HG03108 (cell line): ENCODE measurements around the gene ALDH9A1.
"Not testable (repeated sequence)": the region's sequence is repeated elsewhere in the genome, so short reads cannot be mapped to it uniquely, and the experiment has no call there.

ENCODE experiments used
- ATAC-seq: cut with Tn5 transposase; IDR thresholded peaks from one replicate; pipeline ENCODE4 v1.9.1; 2021; ENCODE audit warnings: moderate library complexity; ENCODE audit not compliant: unreplicated experiment

ALDH9A1 gene

GRCh38 chr1:165647970-165648369 lies 50.4 kb downstream of the ALDH9A1 start:
- no peak for ATAC-seq

- no peak for ATAC-seq
Observed at GRCh38 chr1:165647517-165647916, 50.8 kb downstream of the ALDH9A1 start.

GRCh38 chr1:165645654-165646366 lies 52.6 kb downstream of the ALDH9A1 start:
- peak; percentile 48 for ATAC-seq

GRCh38 chr1:165644064-165644735 lies 54.2 kb downstream of the ALDH9A1 start:
- ATAC-seq: no peak

- ATAC-seq: no peak
Observed at GRCh38 chr1:165641231-165641987, 57.0 kb downstream of the ALDH9A1 start.

DNA sequence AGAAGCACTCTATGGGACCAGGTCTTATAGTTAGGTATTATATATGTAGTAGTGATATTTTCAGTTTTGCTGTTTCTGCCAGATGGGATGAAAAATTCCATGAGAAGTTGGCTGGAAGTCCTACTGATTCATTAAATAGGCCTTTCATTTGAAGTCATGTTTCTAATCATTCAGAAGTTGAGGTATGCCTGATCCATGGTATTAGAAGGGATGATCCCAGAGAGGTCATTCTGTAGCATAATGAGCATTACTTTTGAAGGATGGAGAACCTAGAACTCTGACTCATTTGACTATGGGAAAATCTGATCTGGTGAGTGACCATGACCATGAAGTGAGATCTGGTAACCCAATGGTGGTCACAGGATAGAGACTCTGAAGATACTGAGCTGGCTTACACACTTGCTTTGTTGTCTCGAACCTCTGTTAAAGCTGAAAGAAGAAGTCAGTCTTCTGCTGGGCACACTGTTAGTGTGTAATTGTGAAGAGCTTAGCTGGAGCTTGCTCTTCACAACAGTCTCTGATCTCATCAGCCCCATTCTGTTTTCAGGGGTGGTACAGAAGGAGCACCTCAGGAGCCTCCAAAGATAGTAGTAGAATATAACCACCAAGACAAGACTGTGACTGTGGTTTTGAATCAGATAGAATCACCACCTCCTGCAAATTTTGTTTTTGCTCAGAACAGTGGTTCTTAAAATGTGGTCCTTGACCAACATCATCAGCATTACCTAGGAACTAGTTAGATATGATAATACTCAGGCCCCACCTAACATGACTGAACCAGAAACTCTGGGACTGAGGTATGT lies 58.3 kb downstream of the ALDH9A1 start:
- no peak for ATAC-seq

DNA sequence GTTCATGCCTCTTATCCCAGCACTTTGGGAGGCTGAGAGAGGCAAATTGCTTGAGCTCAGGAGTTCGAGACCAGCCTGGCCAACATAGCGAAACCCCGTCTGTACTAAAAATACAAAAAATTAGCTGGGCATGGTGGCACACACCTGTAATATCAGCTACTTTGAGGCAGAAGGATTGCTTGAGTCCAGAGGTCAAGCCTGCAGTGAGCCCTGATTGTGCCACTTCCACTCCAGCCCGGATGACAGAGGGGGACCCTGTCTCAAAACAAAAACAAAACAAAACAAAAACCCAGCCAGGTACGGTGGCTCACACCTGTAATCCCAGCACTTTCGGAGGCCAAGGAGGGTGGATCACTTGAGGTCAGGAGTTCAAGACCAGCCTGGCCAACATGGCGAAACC lies 60.2 kb downstream of the ALDH9A1 start:
- ATAC-seq: not testable (repeated sequence)

DNA sequence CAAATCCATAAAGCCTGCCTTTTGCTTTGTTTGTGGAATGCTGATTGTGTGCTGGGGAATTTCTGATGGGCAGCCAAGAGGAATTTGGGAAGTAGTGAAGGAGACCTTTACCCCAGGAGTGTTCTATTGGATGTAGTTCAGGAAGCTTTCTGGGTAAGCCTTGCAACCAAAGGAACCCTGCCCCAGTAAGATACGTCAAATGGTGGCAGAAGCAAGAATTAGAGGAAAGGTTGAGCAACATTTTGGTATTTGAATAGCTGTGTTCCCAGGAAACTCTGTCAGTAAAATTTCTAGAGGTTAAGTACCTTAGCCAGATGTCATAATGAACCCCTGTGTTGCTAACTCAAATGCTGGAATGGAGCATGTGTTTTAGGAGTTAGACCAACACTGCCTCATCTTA lies 60.9 kb downstream of the ALDH9A1 start:
- no peak for ATAC-seq

DNA sequence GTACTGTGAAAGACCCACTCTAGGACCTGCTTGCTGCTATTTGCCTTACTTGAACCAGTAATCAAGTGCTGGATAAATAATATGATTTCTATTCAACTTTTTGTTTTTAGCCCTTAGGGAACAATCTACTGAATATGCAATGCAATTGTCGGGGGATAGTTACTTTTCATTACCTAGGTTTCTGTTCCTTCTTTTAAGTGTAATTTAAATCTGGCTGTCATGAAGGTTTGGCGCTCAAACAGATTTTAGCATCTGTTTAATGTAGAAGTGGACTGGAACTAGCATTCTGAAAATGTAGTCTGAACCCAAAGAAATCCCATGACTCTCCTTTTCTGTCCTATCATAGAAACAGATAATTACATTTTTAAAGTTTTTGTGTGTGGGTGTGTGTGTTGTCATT lies 62.5 kb downstream of the ALDH9A1 start:
- no peak for ATAC-seq

- ATAC-seq: peak; percentile 24
Observed at GRCh38 chr1:165635329-165635728, 63.0 kb downstream of the ALDH9A1 start.

DNA sequence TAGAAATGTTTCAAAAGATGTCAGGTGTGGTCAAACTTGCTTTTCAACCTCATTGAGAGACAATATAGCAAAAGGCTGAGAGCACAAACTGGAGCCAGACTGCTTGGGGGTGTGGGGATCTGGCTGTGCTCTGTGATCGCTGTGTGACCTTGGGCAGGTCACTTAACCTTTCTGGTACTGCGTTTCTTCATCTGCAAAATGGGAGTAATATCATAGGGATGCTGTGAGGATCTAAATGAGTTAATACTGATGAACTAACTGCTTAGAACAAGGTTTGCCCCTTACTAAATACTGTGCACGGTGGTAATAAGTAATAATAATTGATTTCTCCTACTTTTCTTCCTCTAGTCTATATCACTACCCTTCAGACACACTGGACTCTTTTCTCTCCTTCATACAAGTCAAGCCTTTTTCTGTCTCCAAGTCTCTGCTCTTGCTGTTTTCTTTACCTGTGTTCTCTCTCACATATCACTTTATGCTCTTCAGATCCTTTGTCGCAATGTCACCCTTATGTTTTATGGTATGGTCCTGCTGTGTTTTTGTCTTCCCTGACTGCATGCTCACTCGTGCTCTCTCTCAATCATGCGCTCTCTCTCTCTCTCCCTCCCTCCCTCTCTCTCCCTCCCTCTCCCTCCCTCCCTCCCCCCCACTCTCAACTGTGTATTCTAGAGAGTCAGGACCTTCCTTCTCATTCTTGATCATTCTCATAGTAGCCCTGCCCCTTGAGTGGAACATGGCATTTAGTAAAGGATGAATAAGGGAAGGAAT lies 64.0 kb downstream of the ALDH9A1 start:
- no peak for ATAC-seq

GRCh38 chr1:165633614-165634013 lies 64.7 kb downstream of the ALDH9A1 start:
- ATAC-seq: no peak

DNA sequence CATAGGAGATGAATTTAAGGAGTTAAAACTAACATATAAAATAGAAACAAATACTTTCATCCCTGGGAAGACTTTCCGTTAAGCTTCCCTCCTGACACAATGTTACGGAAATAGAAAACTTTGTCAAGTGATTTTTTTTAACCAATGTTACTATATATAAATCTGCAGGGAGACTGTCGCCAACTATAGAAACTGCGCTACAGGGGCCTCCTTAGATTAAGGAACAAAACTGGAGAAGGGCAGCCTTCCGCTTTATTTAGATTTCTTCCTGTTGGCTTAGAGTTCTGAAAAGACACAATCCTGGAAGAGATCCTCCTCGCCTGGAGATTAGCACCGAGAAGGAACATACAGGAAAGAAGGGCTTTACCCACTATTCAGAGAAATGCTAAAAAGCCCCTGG lies 65.9 kb downstream of the ALDH9A1 start:
- ATAC-seq: no peak

DNA sequence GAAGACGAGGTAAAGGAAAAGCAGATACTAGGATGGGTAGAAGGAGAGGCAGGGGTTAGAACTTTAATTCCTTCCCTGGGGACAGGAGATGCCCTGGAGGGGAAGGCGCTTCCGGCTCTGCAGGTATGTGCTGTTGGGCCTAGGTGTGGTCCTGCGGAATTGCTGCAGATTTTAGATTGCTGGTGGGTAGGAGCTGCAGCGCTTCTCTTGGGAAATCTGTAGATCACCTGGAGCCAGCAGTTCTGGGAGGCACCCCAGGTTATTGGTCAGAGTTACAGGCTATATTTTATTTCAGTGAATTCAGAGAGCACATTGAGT lies 66.3 kb downstream of the ALDH9A1 start:
- no peak for ATAC-seq

DNA sequence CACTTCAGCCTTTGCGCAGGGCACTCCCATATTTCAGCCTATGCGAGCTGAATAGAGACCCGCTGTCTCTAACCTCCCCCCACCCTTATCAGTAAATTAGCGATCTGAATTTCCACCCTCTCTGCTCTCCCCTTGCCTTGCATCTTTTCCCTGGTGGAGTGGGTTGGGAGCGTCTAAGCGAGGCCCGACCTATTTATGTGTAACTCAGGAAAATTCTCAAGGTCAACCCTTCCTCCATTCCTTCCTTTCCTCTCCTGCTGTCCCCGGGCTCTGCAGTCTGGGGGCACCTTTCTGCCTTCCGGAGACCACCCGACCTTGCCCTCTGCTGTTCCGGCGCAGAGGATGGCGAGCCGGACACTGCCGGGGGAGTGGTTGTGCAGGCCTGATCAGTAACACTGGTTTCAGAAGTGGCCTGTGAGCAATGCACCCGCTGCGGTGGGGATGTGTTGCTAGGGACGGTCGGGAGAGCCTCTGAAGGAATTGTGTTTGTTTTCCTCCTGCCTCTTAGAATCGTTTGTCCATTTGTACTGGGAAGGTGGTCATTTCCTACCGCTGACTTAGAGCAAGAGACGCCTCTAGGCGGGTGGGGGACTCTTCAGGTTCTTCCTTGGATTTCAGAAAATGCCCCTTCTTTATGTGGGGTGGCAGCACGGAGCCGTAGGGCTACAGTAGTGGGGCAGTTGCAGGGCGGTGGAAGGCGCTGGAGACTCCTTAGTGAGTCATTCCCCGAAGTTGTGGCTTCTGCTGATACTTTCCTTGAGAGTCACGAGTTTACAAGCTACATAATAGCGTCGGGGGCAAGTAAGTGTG lies 66.8 kb downstream of the ALDH9A1 start:
- no peak for ATAC-seq

GRCh38 chr1:165630629-165631341 lies 67.6 kb downstream of the ALDH9A1 start, which contains the start of gene MGST3:
TSS of gene MGST3 (plus strand) at chr1:165631234. CDS start at chr1:165649848, 18,614 bp downstream.
- ATAC-seq: peak; percentile 75

DNA sequence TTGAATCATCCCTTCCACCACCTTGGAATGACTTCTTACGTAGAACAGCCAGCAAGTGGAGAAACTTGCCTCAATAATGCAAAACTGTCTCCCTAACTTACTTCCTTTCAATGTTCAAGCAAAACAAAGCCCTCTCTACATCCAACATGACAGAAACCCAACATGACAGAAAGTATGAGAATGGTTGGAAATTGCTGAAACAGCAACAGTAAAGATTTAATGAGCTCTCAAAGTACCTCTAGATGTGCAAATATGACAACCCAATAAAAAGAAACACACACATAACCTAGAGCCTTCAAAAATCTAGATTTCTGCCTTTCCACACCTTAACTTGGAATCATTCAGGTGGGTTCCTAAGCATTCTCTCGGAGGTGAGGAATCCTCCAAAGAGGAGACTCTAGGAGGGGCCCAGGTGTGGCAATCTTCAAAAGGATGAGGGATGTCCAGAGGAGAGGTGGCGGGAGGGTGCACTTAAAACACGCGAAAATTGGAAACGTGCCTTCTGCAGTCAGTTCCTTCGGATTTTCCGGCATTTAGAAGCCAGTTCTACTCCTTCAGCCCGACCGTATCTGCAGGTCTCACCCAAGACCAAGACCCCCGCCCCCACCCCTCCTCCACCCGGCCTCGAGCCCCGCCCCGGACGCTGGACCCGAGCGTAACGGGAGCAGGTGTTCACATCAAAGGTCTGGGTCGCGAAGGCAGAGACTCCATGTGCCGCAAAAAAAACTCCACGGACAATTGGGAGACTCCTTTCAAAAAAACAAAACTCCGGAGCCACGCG lies 68.3 kb downstream of the ALDH9A1 start:
- ATAC-seq: no peak

GRCh38 chr1:165629151-165629550 lies 69.2 kb downstream of the ALDH9A1 start:
- no peak for ATAC-seq
